ENCODE data around the gene CCNJL. TPM values are rescaled to one million over a fixed set of nuclear protein-coding genes. Genes with fewer than 3 reads are reported as not detected.

CCNJL gene
- total and polyA plus RNA-seq, 2 experiments from 2014 or later = 8.1 to 10.8 TPM

- H4K20me1 ChIP-seq (ENCODE audit: insufficient read depth, poor library complexity, severe bottlenecking) = no peaks in the 10 kb centered on the region
- WGBS (ENCODE audit: low lambda C conversion rate, missing lambda C conversion rate) = 55% methylated on average over 6 of the region's 6 CpGs
- no peaks in the 10 kb centered on the region for H3K79me2 ChIP-seq
- H3K4me2 ChIP-seq = peak overlapping the region; percentile 9
- no peaks in the 10 kb centered on the region for H3K9me2 ChIP-seq (replicated peaks; ENCODE audit: insufficient read depth)
- peaks cover 25% of the 10 kb centered on the region for H3K4me1 ChIP-seq (ENCODE audit: insufficient read depth)
- H2AFZ ChIP-seq = no peak overlapping the region
- H3K9me3 ChIP-seq (ENCODE audit: low read depth) = no peaks in the 10 kb centered on the region
- H3K27me3 ChIP-seq = no peaks in the 10 kb centered on the region
- H3K36me3 ChIP-seq (replicated peaks; ENCODE audit: insufficient read depth, low read depth) = no peaks in the 10 kb centered on the region
- no peak for DNase-seq (ENCODE audit: low spot score)
- H3K27ac ChIP-seq = peak overlapping the region; percentile 60
- no peak overlapping the region for H3K4me3 ChIP-seq
- no peak for TF ChIP-seq CTCF (IDR thresholded peaks at IDR 0.05; ENCODE audit: poor library complexity)
- no peak for TF ChIP-seq EZH2 (IDR thresholded peaks at IDR 0.05; ENCODE audit: borderline replicate concordance)
- no peak for TF ChIP-seq EZH2phosphoT487 (IDR thresholded peaks at IDR 0.05; ENCODE audit: low read depth, severe bottlenecking, unreplicated experiment)
Observed at GRCh38 chr5:160271836-160272235, 40.5 kb downstream of the CCNJL start.

- TF ChIP-seq CTCF (IDR thresholded peaks at IDR 0.05; ENCODE audit: poor library complexity) (no peak), EZH2phosphoT487 (IDR thresholded peaks at IDR 0.05; ENCODE audit: low read depth, severe bottlenecking, unreplicated experiment) (no peak), EZH2 (IDR thresholded peaks at IDR 0.05; ENCODE audit: borderline replicate concordance) (no peak)
- Histone ChIP-seq H3K4me1 (ENCODE audit: insufficient read depth) (peaks cover 25% of the 10 kb centered on the region), H3K36me3 (replicated peaks; ENCODE audit: insufficient read depth, low read depth) (no peaks in the 10 kb centered on the region), H4K20me1 (ENCODE audit: insufficient read depth, poor library complexity, severe bottlenecking) (no peaks in the 10 kb centered on the region), H3K27me3 (no peaks in the 10 kb centered on the region), H3K4me2 (peak overlapping the region; percentile 9), H2AFZ (no peak overlapping the region), H3K4me3 (no peak overlapping the region), H3K9me2 (replicated peaks; ENCODE audit: insufficient read depth) (no peaks in the 10 kb centered on the region), H3K27ac (peak overlapping the region; percentile 60), H3K79me2 (no peaks in the 10 kb centered on the region), H3K9me3 (ENCODE audit: low read depth) (no peaks in the 10 kb centered on the region)
- peak; percentile 34 for DNase-seq (ENCODE audit: low spot score)
- WGBS (ENCODE audit: low lambda C conversion rate, missing lambda C conversion rate) = 37% methylated on average over 8 of the region's 8 CpGs
Observed at GRCh38 chr5:160271396-160271795, 41.0 kb downstream of the CCNJL start.

GRCh38 chr5:160270704-160271103, 41.7 kb downstream of the CCNJL start:
- DNase-seq (ENCODE audit: low spot score) = no peak
- H3K4me2 ChIP-seq = peak overlapping the region; percentile 9
- no peaks in the 10 kb centered on the region for H3K36me3 ChIP-seq (replicated peaks; ENCODE audit: insufficient read depth, low read depth)
- no peak overlapping the region for H3K4me3 ChIP-seq
- H3K27me3 ChIP-seq = no peaks in the 10 kb centered on the region
- WGBS (ENCODE audit: low lambda C conversion rate, missing lambda C conversion rate) = 42% methylated on average over 4 of the region's 4 CpGs
- TF ChIP-seq EZH2phosphoT487 (IDR thresholded peaks at IDR 0.05; ENCODE audit: low read depth, severe bottlenecking, unreplicated experiment) (no peak), CTCF (IDR thresholded peaks at IDR 0.05; ENCODE audit: poor library complexity) (no peak), EZH2 (IDR thresholded peaks at IDR 0.05; ENCODE audit: borderline replicate concordance) (no peak)
- H3K9me2 ChIP-seq (replicated peaks; ENCODE audit: insufficient read depth) = no peaks in the 10 kb centered on the region
- H3K9me3 ChIP-seq (ENCODE audit: low read depth) = no peaks in the 10 kb centered on the region
- H3K4me1 ChIP-seq (ENCODE audit: insufficient read depth) = peaks cover 25% of the 10 kb centered on the region
- H4K20me1 ChIP-seq (ENCODE audit: insufficient read depth, poor library complexity, severe bottlenecking) = no peaks in the 10 kb centered on the region
- H3K79me2 ChIP-seq = no peaks in the 10 kb centered on the region
- H2AFZ ChIP-seq = no peak overlapping the region
- peak overlapping the region; percentile 60 for H3K27ac ChIP-seq

- H3K36me3 ChIP-seq (replicated peaks; ENCODE audit: insufficient read depth, low read depth) = no peaks in the 10 kb centered on the region
- no peak overlapping the region for H2AFZ ChIP-seq
- WGBS (ENCODE audit: low lambda C conversion rate, missing lambda C conversion rate) = 79% methylated on average over 10 of the region's 10 CpGs
- no peaks in the 10 kb centered on the region for H3K9me2 ChIP-seq (replicated peaks; ENCODE audit: insufficient read depth)
- H3K79me2 ChIP-seq = peaks cover 4% of the 10 kb centered on the region
- peaks cover 25% of the 10 kb centered on the region for H3K4me1 ChIP-seq (ENCODE audit: insufficient read depth)
- H3K27ac ChIP-seq = no peak overlapping the region
- H3K4me2 ChIP-seq = no peak overlapping the region
- TF ChIP-seq EZH2phosphoT487 (IDR thresholded peaks at IDR 0.05; ENCODE audit: low read depth, severe bottlenecking, unreplicated experiment) (no peak), CTCF (IDR thresholded peaks at IDR 0.05; ENCODE audit: poor library complexity) (no peak), EZH2 (IDR thresholded peaks at IDR 0.05; ENCODE audit: borderline replicate concordance) (no peak)
- no peaks in the 10 kb centered on the region for H3K27me3 ChIP-seq
- no peak overlapping the region for H3K4me3 ChIP-seq
- DNase-seq (ENCODE audit: low spot score) = peak; percentile 31
- no peaks in the 10 kb centered on the region for H3K9me3 ChIP-seq (ENCODE audit: low read depth)
- no peaks in the 10 kb centered on the region for H4K20me1 ChIP-seq (ENCODE audit: insufficient read depth, poor library complexity, severe bottlenecking)
Observed at GRCh38 chr5:160269017-160269416, 43.3 kb downstream of the CCNJL start.

All from hepatocyte (in vitro differentiated cells).